ENCODE measurements around the gene NDUFC2. TPM values are rescaled to one million over a fixed set of nuclear protein-coding genes. Genes with fewer than 3 reads are reported as not detected.

NDUFC2 gene
- total and polyA plus RNA-seq, 2 of the 13 experiments (the other 11 are each of a cell fraction or from before 2014, with no cell fraction given): 256 to 363 TPM

DNA sequence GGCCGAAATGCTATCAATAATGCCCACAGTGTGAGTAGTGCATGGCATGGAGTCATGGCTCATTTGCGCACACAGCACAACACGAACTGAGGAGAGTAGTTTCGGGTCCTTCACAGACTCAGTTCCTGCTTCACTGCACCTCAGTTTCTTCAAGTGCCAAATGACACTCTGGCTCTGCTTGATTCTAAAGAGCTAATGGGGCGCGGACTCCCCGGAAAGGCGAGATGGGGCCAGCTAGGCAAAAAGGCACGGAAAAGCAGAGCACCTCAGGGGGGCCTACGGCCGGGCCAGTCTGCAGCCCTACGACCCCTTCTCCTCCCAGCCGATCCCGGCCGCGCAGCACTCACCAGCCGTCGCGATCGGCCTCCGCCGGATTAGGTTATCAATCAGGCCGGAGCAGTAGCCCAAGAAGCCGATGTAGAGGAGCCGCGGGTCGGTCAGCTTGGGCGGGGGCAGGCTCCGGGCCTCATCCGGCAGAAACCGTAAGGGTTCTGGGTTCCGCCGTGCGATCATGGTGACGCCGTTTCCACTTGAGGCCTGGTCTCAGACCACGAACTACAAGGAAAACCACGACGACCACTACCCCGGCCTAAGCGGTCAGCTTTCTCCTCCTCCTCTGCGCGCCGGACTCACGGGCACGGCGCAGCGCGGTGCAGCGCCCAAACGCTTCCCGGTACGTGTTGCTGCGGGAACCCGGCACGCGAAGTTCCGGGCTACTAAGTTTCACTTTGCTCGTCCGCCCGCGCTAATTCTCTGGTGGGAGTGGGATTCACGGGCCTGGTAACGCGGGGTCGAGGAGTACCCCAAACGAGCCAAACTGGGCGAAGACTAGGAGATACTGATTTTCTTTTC, at the start of gene NDUFC2 (continued):
- TF ChIP-seq NRL (CRISPR knock-in tag; IDR thresholded peaks at IDR 0.05; ENCODE audit: borderline replicate concordance): peak; percentile 94
- no peak for TF ChIP-seq SMAD1 (CRISPR knock-in tag; IDR thresholded peaks at IDR 0.05; ENCODE audit: borderline replicate concordance, low read depth)
- TF ChIP-seq JUNB (CRISPR knock-in tag; IDR thresholded peaks at IDR 0.05; ENCODE audit: borderline replicate concordance): no peak
- TF ChIP-seq SOX5 (CRISPR knock-in tag; IDR thresholded peaks at IDR 0.05; ENCODE audit: borderline replicate concordance): peak; percentile 72
- TF ChIP-seq ZSCAN31 (CRISPR knock-in tag; IDR thresholded peaks at IDR 0.05; ENCODE audit: low read depth): peak; percentile 91; the same call in 1 of the 2 replicates
- TF ChIP-seq ZEB1 (IDR thresholded peaks at IDR 0.05; ENCODE audit: insufficient replicate concordance, low read depth): peak; percentile 43
- TF ChIP-seq CEBPG (CRISPR knock-in tag; IDR thresholded peaks at IDR 0.05): peak; percentile 59
- TF ChIP-seq SRSF1 (optimal IDR thresholded peaks at IDR 0.05; ENCODE audit: low read depth, low read length): peak; percentile 97
- peak; percentile 24; the same call in 1 of the 2 replicates for TF ChIP-seq ATAD3A (CRISPR knock-in tag; IDR thresholded peaks at IDR 0.05)
- TF ChIP-seq PPARG (CRISPR knock-in tag; conservative IDR thresholded peaks at IDR 0.05): peak; percentile 55; the same call in 1 of the 2 replicates
- TF ChIP-seq, protein P1, sequence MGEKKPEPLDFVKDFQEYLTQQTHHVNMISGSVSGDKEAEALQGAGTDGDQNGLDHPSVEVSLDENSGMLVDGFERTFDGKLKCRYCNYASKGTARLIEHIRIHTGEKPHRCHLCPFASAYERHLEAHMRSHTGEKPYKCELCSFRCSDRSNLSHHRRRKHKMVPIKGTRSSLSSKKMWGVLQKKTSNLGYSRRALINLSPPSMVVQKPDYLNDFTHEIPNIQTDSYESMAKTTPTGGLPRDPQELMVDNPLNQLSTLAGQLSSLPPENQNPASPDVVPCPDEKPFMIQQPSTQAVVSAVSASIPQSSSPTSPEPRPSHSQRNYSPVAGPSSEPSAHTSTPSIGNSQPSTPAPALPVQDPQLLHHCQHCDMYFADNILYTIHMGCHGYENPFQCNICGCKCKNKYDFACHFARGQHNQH (CRISPR knock-in tag; IDR thresholded peaks at IDR 0.05): peak; percentile 91
- peak; percentile 95 for TF ChIP-seq GABPB1 (CRISPR knock-in tag; IDR thresholded peaks at IDR 0.05)
- 0 out of 2 replicates have a peak, but pooled peaks have one; percentile 32 for TF ChIP-seq ZKSCAN5 (CRISPR knock-in tag; IDR thresholded peaks at IDR 0.05)
- TF ChIP-seq SNAI1 (CRISPR knock-in tag; IDR thresholded peaks at IDR 0.05; ENCODE audit: borderline replicate concordance): no peak
- TF ChIP-seq GLI4 (CRISPR knock-in tag; IDR thresholded peaks at IDR 0.05; ENCODE audit: borderline replicate concordance): peak; percentile 83; the same call in 1 of the 2 replicates
- TF ChIP-seq, protein P2, sequence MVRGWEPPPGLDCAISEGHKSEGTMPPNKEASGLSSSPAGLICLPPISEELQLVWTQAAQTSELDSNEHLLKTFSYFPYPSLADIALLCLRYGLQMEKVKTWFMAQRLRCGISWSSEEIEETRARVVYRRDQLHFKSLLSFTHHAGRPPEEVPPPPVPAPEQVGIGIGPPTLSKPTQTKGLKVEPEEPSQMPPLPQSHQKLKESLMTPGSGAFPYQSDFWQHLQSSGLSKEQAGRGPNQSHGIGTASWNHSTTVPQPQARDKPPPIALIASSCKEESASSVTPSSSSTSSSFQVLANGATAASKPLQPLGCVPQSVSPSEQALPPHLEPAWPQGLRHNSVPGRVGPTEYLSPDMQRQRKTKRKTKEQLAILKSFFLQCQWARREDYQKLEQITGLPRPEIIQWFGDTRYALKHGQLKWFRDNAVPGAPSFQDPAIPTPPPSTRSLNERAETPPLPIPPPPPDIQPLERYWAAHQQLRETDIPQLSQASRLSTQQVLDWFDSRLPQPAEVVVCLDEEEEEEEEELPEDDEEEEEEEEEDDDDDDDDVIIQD (CRISPR knock-in tag; IDR thresholded peaks at IDR 0.05; ENCODE audit: low read depth): 0 out of 2 replicates have a peak, but pooled peaks have one; percentile 41
- no peak; the same call in 1 of the 2 replicates for TF ChIP-seq HIVEP1 (CRISPR knock-in tag; IDR thresholded peaks at IDR 0.05)
- TF ChIP-seq AKAP8 (CRISPR knock-in tag; IDR thresholded peaks at IDR 0.05): 0 out of 2 replicates have a peak, but pooled peaks have one; percentile 56
- TF ChIP-seq ZFP36L1 (CRISPR knock-in tag; IDR thresholded peaks at IDR 0.05): peak; percentile 65; the same call in 1 of the 2 replicates
- TF ChIP-seq, protein P3, sequence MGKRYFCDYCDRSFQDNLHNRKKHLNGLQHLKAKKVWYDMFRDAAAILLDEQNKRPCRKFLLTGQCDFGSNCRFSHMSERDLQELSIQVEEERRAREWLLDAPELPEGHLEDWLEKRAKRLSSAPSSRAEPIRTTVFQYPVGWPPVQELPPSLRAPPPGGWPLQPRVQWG (CRISPR knock-in tag; IDR thresholded peaks at IDR 0.05; ENCODE audit: borderline replicate concordance, low read depth): no peak
- TF ChIP-seq, protein P4, sequence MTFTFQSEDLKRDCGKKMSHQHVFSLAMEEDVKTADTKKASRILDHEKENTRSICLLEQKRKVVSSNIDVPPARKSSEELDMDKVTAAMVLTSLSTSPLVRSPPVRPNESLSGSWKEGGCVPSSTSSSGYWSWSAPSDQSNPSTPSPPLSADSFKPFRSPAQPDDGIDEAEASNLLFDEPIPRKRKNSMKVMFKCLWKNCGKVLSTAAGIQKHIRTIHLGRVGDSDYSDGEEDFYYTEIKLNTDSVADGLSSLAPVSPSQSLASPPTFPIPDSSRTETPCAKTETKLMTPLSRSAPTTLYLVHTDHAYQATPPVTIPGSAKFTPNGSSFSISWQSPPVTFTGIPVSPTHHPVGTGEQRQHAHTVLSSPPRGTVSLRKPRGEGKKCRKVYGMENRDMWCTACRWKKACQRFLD (CRISPR knock-in tag; IDR thresholded peaks at IDR 0.05; ENCODE audit: borderline replicate concordance): peak; percentile 84
